Measurements from ENCODE around the gene CAB39.

CAB39 gene

DNA sequence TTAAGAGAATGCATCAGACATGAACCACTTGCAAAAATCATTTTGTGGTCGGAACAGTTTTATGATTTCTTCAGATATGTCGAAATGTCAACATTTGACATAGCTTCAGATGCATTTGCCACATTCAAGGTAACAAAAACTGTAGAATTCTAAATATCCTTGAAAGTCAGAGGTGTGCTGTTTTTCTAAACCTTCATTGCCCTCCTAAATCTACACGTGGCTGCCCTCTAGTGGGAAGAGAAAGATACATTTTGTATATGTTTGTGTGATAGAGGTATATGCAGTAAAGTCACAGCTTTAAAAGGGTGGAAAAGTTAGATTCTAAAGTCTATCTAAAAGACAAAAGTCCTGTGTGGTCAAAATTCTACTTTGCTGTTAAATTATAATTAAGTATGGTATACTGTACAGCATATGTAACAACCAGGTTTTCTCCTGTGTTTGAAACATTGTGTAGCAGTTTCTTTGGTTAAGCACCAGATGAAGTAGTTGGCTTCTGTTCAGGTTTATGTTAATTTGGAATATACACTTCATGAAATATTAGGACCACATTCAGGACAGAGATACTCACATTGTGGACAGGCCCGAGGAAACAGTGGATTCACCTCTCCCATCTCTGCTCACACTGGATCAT lies 86.2 kb downstream of the CAB39 start:
- H3K4me3 ChIP-seq (ENCODE audit: insufficient read depth in 1 of 2, low read depth in 1 of 2, low read length in 2 of 2) = no peak overlapping the region
- H3K27me3 ChIP-seq (ENCODE audit: control insufficient read depth in 1 of 2, insufficient read depth in 1 of 2, low read length in 2 of 2) = no peaks in the 10 kb centered on the region
- no peak overlapping the region for H2AK5ac ChIP-seq (ENCODE audit: low read length, severe bottlenecking)
- no peak overlapping the region for H2BK12ac ChIP-seq (ENCODE audit: low read length in 2 of 2)
- no peak overlapping the region for H3K14ac ChIP-seq (ENCODE audit: low read length in 2 of 2)
- peak; percentile 69 for DNase-seq
- no peak overlapping the region for H3K18ac ChIP-seq (ENCODE audit: low read depth in 1 of 2, low read length in 2 of 2)
- peak overlapping the region; percentile 84 for H3K9ac ChIP-seq (ENCODE audit: low read length)
- H4K8ac ChIP-seq (ENCODE audit: low read length) = no peak overlapping the region
- 73% methylated on average over 3 of the region's 4 CpGs for WGBS
- H2AFZ ChIP-seq (ENCODE audit: low read depth, low read length) = no peak overlapping the region
- H2BK15ac ChIP-seq (ENCODE audit: low read depth, poor library complexity, severe bottlenecking) = no peak overlapping the region
- H3K23ac ChIP-seq (ENCODE audit: low read length in 2 of 2) = no peak overlapping the region
- H3K9me3 ChIP-seq (ENCODE audit: control insufficient read depth, low read length) = no peaks in the 10 kb centered on the region
- H2BK5ac ChIP-seq (ENCODE audit: low read depth, low read length, poor library complexity, severe bottlenecking) = no peak overlapping the region
- H3K4ac ChIP-seq (ENCODE audit: low read depth in 1 of 2, low read length in 2 of 2) = no peak overlapping the region
- H3K4me2 ChIP-seq (ENCODE audit: low read length, poor library complexity, severe bottlenecking) = no peak overlapping the region
- no peak overlapping the region for H3K27ac ChIP-seq (ENCODE audit: low read length, poor library complexity, severe bottlenecking)
- H2BK120ac ChIP-seq (ENCODE audit: low read depth, low read length) = no peak overlapping the region
- peaks cover 27% of the 10 kb centered on the region for H3K79me1 ChIP-seq (replicated peaks; ENCODE audit: low read length, poor library complexity, severe bottlenecking)
- H3K4me1 ChIP-seq (ENCODE audit: control insufficient read depth, insufficient read depth, low read depth, low read length) = peaks cover 2% of the 10 kb centered on the region
- peaks cover 14 to 44% of the 10 kb centered on the region in 2 experiments for H3K36me3 ChIP-seq (ENCODE audit: control insufficient read depth in 1 of 2, insufficient read depth in 2 of 2, low read depth in 1 of 2, low read length in 2 of 2)
- no peak overlapping the region for H4K91ac ChIP-seq (ENCODE audit: low read length)

- Histone ChIP-seq H3K4me2 (ENCODE audit: low read length, poor library complexity, severe bottlenecking) (no peak overlapping the region), H3K27ac (ENCODE audit: low read length, poor library complexity, severe bottlenecking) (no peak overlapping the region), H2BK120ac (ENCODE audit: low read depth, low read length) (no peak overlapping the region), H3K18ac (ENCODE audit: low read depth in 1 of 2, low read length in 2 of 2) (no peak overlapping the region), H3K14ac (ENCODE audit: low read length in 2 of 2) (no peak overlapping the region), H3K9me3 (ENCODE audit: control insufficient read depth, low read length) (no peaks in the 10 kb centered on the region), H3K23ac (ENCODE audit: low read length in 2 of 2) (no peak overlapping the region), H4K91ac (ENCODE audit: low read length) (no peak overlapping the region), H4K8ac (ENCODE audit: low read length) (no peak overlapping the region), H2AK5ac (ENCODE audit: low read length, severe bottlenecking) (no peak overlapping the region), H3K79me1 (replicated peaks; ENCODE audit: low read length, poor library complexity, severe bottlenecking) (peaks cover 21% of the 10 kb centered on the region), H2BK15ac (ENCODE audit: low read depth, poor library complexity, severe bottlenecking) (no peak overlapping the region), H3K4ac (ENCODE audit: low read depth in 1 of 2, low read length in 2 of 2) (no peak overlapping the region), H3K4me3 (ENCODE audit: insufficient read depth in 1 of 2, low read depth in 1 of 2, low read length in 2 of 2) (no peak overlapping the region), H3K36me3 (ENCODE audit: control insufficient read depth in 1 of 2, insufficient read depth in 2 of 2, low read depth in 1 of 2, low read length in 2 of 2) (peaks cover 15 to 64% of the 10 kb centered on the region in 2 experiments), H2AFZ (ENCODE audit: low read depth, low read length) (no peak overlapping the region), H3K9ac (ENCODE audit: low read length) (no peak overlapping the region), H2BK5ac (ENCODE audit: low read depth, low read length, poor library complexity, severe bottlenecking) (no peak overlapping the region), H2BK12ac (ENCODE audit: low read length in 2 of 2) (no peak overlapping the region), H3K27me3 (ENCODE audit: control insufficient read depth in 1 of 2, insufficient read depth in 1 of 2, low read length in 2 of 2) (no peaks in the 10 kb centered on the region), H3K4me1 (ENCODE audit: control insufficient read depth, insufficient read depth, low read depth, low read length) (no peaks in the 10 kb centered on the region)
- DNase-seq = no peak
- 98% methylated on average over 5 of the region's 5 CpGs for WGBS
These were observed 92.8 kb downstream of the CAB39 start for GRCh38 chr2:230805353-230806017.

- H3K9me3 ChIP-seq (ENCODE audit: control insufficient read depth, low read length) = no peaks in the 10 kb centered on the region
- no peak overlapping the region for H2AK5ac ChIP-seq (ENCODE audit: low read length, severe bottlenecking)
- H3K79me1 ChIP-seq (replicated peaks; ENCODE audit: low read length, poor library complexity, severe bottlenecking) = peaks cover 19% of the 10 kb centered on the region
- no peak overlapping the region for H3K9ac ChIP-seq (ENCODE audit: low read length)
- H2BK15ac ChIP-seq (ENCODE audit: low read depth, poor library complexity, severe bottlenecking) = no peak overlapping the region
- H2AFZ ChIP-seq (ENCODE audit: low read depth, low read length) = no peak overlapping the region
- no peak overlapping the region for H3K4me2 ChIP-seq (ENCODE audit: low read length, poor library complexity, severe bottlenecking)
- no peak overlapping the region for H3K4me3 ChIP-seq (ENCODE audit: insufficient read depth in 1 of 2, low read depth in 1 of 2, low read length in 2 of 2)
- H2BK5ac ChIP-seq (ENCODE audit: low read depth, low read length, poor library complexity, severe bottlenecking) = no peak overlapping the region
- H3K18ac ChIP-seq (ENCODE audit: low read depth in 1 of 2, low read length in 2 of 2) = no peak overlapping the region
- H3K23ac ChIP-seq (ENCODE audit: low read length in 2 of 2) = no peak overlapping the region
- DNase-seq = no peak
- WGBS = 76% methylated on average over 3 of the region's 3 CpGs
- H3K14ac ChIP-seq (ENCODE audit: low read length in 2 of 2) = no peak overlapping the region
- no peaks in the 10 kb centered on the region for H3K27me3 ChIP-seq (ENCODE audit: control insufficient read depth in 1 of 2, insufficient read depth in 1 of 2, low read length in 2 of 2)
- H3K4me1 ChIP-seq (ENCODE audit: control insufficient read depth, insufficient read depth, low read depth, low read length) = no peaks in the 10 kb centered on the region
- no peak overlapping the region for H3K27ac ChIP-seq (ENCODE audit: low read length, poor library complexity, severe bottlenecking)
- H4K91ac ChIP-seq (ENCODE audit: low read length) = no peak overlapping the region
- H2BK12ac ChIP-seq (ENCODE audit: low read length in 2 of 2) = no peak overlapping the region
- peaks cover 10 to 68% of the 10 kb centered on the region in 2 experiments for H3K36me3 ChIP-seq (ENCODE audit: control insufficient read depth in 1 of 2, insufficient read depth in 2 of 2, low read depth in 1 of 2, low read length in 2 of 2)
- H3K4ac ChIP-seq (ENCODE audit: low read depth in 1 of 2, low read length in 2 of 2) = no peak overlapping the region
- no peak overlapping the region for H4K8ac ChIP-seq (ENCODE audit: low read length)
- H2BK120ac ChIP-seq (ENCODE audit: low read depth, low read length) = no peak overlapping the region
These were observed 95.1 kb downstream of the CAB39 start for GRCh38 chr2:230807729-230808128.

- no peak overlapping the region for H3K4me2 ChIP-seq (ENCODE audit: low read length, poor library complexity, severe bottlenecking)
- WGBS = 98% methylated on average over 10 of the region's 10 CpGs
- no peaks in the 10 kb centered on the region for H3K4me1 ChIP-seq (ENCODE audit: control insufficient read depth, insufficient read depth, low read depth, low read length)
- no peak for DNase-seq
- H3K18ac ChIP-seq (ENCODE audit: low read depth in 1 of 2, low read length in 2 of 2) = no peak overlapping the region
- H2BK5ac ChIP-seq (ENCODE audit: low read depth, low read length, poor library complexity, severe bottlenecking) = no peak overlapping the region
- no peaks in the 10 kb centered on the region for H3K9me3 ChIP-seq (ENCODE audit: control insufficient read depth, low read length)
- peaks cover 27% of the 10 kb centered on the region for H3K79me1 ChIP-seq (replicated peaks; ENCODE audit: low read length, poor library complexity, severe bottlenecking)
- no peaks in the 10 kb centered on the region for H3K27me3 ChIP-seq (ENCODE audit: control insufficient read depth in 1 of 2, insufficient read depth in 1 of 2, low read length in 2 of 2)
- H4K91ac ChIP-seq (ENCODE audit: low read length) = no peak overlapping the region
- no peak overlapping the region for H3K27ac ChIP-seq (ENCODE audit: low read length, poor library complexity, severe bottlenecking)
- no peak overlapping the region for H3K4me3 ChIP-seq (ENCODE audit: insufficient read depth in 1 of 2, low read depth in 1 of 2, low read length in 2 of 2)
- no peak overlapping the region for H2BK12ac ChIP-seq (ENCODE audit: low read length in 2 of 2)
- peaks cover 16 to 77% of the 10 kb centered on the region in 2 experiments for H3K36me3 ChIP-seq (ENCODE audit: control insufficient read depth in 1 of 2, insufficient read depth in 2 of 2, low read depth in 1 of 2, low read length in 2 of 2)
- no peak overlapping the region for H2AK5ac ChIP-seq (ENCODE audit: low read length, severe bottlenecking)
- H4K8ac ChIP-seq (ENCODE audit: low read length) = no peak overlapping the region
- no peak overlapping the region for H2AFZ ChIP-seq (ENCODE audit: low read depth, low read length)
- H3K23ac ChIP-seq (ENCODE audit: low read length in 2 of 2) = no peak overlapping the region
- no peak overlapping the region for H3K14ac ChIP-seq (ENCODE audit: low read length in 2 of 2)
- no peak overlapping the region for H2BK15ac ChIP-seq (ENCODE audit: low read depth, poor library complexity, severe bottlenecking)
- H2BK120ac ChIP-seq (ENCODE audit: low read depth, low read length) = no peak overlapping the region
- H3K4ac ChIP-seq (ENCODE audit: low read depth in 1 of 2, low read length in 2 of 2) = no peak overlapping the region
- H3K9ac ChIP-seq (ENCODE audit: low read length) = no peak overlapping the region
These were observed 96.4 kb downstream of the CAB39 start for GRCh38 chr2:230809015-230809414.
